Measurements from ENCODE around the gene ARHGAP8. TPM values are rescaled to one million over a fixed set of nuclear protein-coding genes. Genes with fewer than 3 reads are reported as not detected.

Gene ARHGAP8
- total RNA-seq, 3 donors from 2014 or later: 25.0 to 74.6 (median 43.7) TPM

DNA sequence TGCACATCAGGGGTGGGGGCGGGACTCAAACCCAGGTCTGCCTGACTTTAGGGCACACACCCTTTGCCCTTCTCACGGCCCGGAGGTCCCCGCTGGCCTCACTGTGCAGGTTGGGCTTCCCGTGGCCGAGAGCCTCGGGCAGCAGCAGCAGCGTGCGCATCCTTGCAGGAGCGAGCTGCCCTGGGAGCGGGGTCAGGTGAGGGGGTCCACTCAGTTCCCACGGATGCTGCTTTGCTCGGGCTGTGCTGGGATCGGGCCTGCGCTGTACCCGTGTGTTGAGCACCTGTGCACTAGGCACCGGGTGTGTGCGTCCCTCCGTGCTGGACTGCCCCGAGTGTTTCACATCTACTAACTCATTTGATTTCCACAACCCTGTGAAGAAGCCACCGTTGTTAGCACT, 25.2 kb upstream of the ARHGAP8 start:
- no peaks in the 10 kb centered on the region for H3K9me3 ChIP-seq
- H3K36me3 ChIP-seq (ENCODE audit: low read depth): no peaks in the 10 kb centered on the region
- TF ChIP-seq, protein P1, sequence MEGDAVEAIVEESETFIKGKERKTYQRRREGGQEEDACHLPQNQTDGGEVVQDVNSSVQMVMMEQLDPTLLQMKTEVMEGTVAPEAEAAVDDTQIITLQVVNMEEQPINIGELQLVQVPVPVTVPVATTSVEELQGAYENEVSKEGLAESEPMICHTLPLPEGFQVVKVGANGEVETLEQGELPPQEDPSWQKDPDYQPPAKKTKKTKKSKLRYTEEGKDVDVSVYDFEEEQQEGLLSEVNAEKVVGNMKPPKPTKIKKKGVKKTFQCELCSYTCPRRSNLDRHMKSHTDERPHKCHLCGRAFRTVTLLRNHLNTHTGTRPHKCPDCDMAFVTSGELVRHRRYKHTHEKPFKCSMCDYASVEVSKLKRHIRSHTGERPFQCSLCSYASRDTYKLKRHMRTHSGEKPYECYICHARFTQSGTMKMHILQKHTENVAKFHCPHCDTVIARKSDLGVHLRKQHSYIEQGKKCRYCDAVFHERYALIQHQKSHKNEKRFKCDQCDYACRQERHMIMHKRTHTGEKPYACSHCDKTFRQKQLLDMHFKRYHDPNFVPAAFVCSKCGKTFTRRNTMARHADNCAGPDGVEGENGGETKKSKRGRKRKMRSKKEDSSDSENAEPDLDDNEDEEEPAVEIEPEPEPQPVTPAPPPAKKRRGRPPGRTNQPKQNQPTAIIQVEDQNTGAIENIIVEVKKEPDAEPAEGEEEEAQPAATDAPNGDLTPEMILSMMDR (IDR thresholded peaks at IDR 0.05): no peak
- H3K4me1 ChIP-seq (ENCODE audit: low read depth): peaks cover 4% of the 10 kb centered on the region
- ATAC-seq (no peak), DNase-seq (no peak)
- H3K4me3 ChIP-seq: no peak overlapping the region
- intact Hi-C loops (cut with DNase I, micrococcal nuclease): no loop called here

DNA sequence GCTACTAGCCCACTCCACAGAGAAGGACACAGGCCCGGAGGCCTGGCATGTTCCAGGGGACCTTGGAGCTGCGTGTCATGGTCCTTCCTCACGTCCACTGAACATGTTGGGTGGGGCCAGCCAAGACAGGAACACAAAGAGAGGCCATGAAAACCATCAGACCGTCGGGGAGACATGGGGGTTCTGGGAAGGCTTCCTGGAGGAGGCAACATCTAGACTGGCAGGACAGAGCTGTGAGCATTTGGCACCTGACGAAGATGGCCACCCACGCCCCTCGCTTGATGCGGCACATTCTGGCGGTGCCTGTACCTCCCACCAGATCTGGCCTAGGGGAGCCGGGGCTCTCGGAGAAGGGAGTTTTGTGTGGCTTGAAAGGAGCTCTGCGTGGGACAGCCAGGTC, 24.7 kb upstream of the ARHGAP8 start:
- H3K36me3 ChIP-seq (ENCODE audit: low read depth): no peaks in the 10 kb centered on the region

DNA sequence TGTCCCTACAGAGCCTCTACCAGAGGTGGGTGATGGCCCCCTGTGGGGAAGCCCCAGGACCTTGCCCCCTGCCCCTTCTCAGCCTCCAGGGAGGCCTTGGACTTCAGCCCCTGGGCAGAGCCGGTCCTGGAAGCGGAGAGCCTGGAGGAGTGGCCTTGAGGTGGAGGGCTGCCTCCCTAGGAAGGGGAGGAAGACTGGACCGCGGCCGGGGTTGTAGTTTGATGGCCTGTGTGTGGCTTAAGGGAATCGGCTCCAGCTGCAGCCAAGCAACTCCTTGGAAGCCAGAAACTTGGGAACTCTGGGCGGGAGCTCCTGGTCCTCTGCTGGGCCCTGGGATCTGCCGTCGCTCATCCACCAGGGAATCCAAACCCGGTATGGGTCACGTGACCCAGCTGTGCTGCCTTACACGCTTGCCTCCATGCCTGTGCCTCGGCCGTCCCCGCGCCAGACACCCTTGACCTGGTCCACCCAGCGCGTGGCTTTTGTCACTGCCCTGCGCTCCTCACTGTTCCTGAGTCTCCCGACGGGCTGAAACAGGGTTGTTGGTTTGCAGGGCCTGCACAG, 23.5 kb upstream of the ARHGAP8 start:
- Histone ChIP-seq H3K4me3 (no peak overlapping the region), H3K9me3 (no peaks in the 10 kb centered on the region), H3K36me3 (ENCODE audit: low read depth) (no peaks in the 10 kb centered on the region), H3K4me1 (ENCODE audit: low read depth) (peaks cover 4% of the 10 kb centered on the region)
- no peak for DNase-seq
- intact Hi-C loops (cut with DNase I, micrococcal nuclease): no loop called here
- TF ChIP-seq, protein P1 (IDR thresholded peaks at IDR 0.05): no peak
- ATAC-seq: peak; percentile 2

More for the DNA sequence above, 24.7 kb upstream of the ARHGAP8 start:
- TF ChIP-seq, protein P1 (IDR thresholded peaks at IDR 0.05): no peak
- Histone ChIP-seq H3K4me3 (no peak overlapping the region), H3K4me1 (ENCODE audit: low read depth) (peaks cover 4% of the 10 kb centered on the region), H3K9me3 (no peaks in the 10 kb centered on the region)
- no peak for DNase-seq
- intact Hi-C loops (cut with DNase I, micrococcal nuclease): no loop called here
- no peak for ATAC-seq

DNA sequence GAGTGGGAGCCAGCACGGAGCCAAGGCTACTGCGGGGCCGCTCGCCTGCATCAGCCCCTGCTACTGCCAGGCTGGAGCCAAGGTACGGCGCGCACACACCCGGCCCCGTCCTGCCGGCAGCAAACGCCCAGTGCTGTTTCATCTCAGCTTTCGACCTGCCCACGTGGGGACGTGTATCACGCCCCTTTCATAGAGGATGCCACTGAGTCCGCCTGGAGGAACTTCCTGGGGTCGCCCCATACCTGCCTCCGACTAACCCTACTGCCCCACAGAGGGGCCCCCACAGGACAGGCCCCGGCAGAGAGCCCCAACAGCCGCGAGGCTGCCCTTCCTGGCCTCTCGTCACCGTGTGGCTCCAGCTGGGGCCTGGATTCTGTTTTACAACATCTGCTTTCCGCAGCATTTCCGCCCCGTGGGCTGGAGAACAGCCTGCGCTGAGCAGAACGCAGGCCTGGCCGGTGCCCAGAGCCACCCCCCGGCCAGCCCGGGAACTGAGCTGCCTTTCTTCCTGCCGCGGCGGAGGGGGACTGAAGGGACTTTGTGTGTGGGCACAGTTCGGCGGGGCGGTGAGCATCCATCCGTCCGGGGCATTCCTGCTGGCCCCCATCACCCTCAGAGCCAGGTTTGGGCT, 22.9 kb upstream of the ARHGAP8 start:
- Histone ChIP-seq H3K4me1 (ENCODE audit: low read depth) (peaks cover 4% of the 10 kb centered on the region), H3K9me3 (no peaks in the 10 kb centered on the region), H3K36me3 (ENCODE audit: low read depth) (no peaks in the 10 kb centered on the region), H3K4me3 (no peak overlapping the region)
- intact Hi-C loops (cut with DNase I, micrococcal nuclease): no loop called here
- TF ChIP-seq, protein P1 (IDR thresholded peaks at IDR 0.05): no peak
- DNase-seq (peak in 1 of 3 donors; percentile 53), ATAC-seq (peak; percentile 33)

DNA sequence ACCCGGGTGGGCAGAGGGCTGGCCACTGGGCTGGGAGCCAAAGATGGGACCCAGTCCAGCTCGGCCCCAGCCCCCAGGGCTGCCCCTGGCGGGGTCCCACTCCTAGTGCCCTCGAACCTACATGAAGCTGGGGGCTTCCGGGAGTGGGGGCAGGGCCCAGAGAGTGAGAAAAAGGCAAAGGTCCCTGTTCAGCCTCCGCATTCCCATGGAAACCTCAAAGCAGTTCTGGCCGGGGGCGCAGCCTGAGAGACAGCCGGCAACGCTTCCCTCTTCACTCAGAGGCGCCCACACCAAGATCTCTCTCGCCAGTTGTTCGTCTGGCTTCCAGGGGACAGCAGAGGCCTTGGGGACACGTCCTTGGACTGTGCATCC, 22.4 kb upstream of the ARHGAP8 start:
- intact Hi-C loops (cut with DNase I, micrococcal nuclease): no loop called here
- DNase-seq (no peak), ATAC-seq (no peak)
- TF ChIP-seq, protein P1 (IDR thresholded peaks at IDR 0.05): no peak
- Histone ChIP-seq H3K36me3 (ENCODE audit: low read depth) (no peaks in the 10 kb centered on the region), H3K4me3 (no peak overlapping the region), H3K4me1 (ENCODE audit: low read depth) (peaks cover 4% of the 10 kb centered on the region), H3K9me3 (no peaks in the 10 kb centered on the region)
